Tibial artery (tissue), 4 donors: ENCODE measurements around the gene SIPA1.

ENCODE experiments used
- DNase-seq, 2 donors: peaks; one replicate each; pipeline ENCODE4 v3.0.0-alpha.2; 2019
- H3K27ac ChIP-seq, 2 donors: fragments of 200-600 bp; sonication (generic) in 1 of 2; 1 replicate in 1 of 2; 2 replicates in 1 of 2; pipeline ENCODE4 v1.5.1; 2018 to 2019; ENCODE audit warnings: mild to moderate bottlenecking in 1 of 2
- H3K27me3 ChIP-seq, 2 donors: fragments of 200-600 bp; sonication (generic) in 1 of 2; one replicate each; pipeline versions ENCODE4 v1.5.1 to v1.6.0; 2016 to 2019
- H3K36me3 ChIP-seq, 3 donors: fragments of 200-600 bp; sonication (generic) in 2 of 3; one replicate each; pipeline ENCODE4 v1.5.1; 2016 to 2019; ENCODE audit warnings: mild to moderate bottlenecking in 2 of 3
- H3K4me1 ChIP-seq, 4 donors: fragments of 200-600 bp; sonication (generic) in 2 of 4; 1 replicate in 3 of 4; 2 replicates in 1 of 4; pipeline ENCODE4 v1.5.1; 2016 to 2019
- H3K4me3 ChIP-seq, 2 donors: fragments of 200-600 bp; sonication (generic) in 1 of 2; 1 replicate in 1 of 2; 2 replicates in 1 of 2; pipeline ENCODE4 v1.5.1; 2018 to 2019; ENCODE audit warnings: mild to moderate bottlenecking in 2 of 2
- H3K9me3 ChIP-seq, 3 donors: fragments of 200-600 bp; sonication (generic) in 1 of 3; one replicate each; pipeline ENCODE4 v1.5.1; 2016 to 2019
- CTCF ChIP-seq, 2 experiments: fragments of 200-600 bp in 1 of 2; fragments of 450-650 bp in 1 of 2; IDR thresholded peaks; one replicate each; pipeline ENCODE4 v1.5.1; 2017 to 2019; ENCODE audit warnings: antibody characterized with exemption in 2 of 2, mild to moderate bottlenecking in 1 of 2, moderate library complexity in 1 of 2
- intact Hi-C: fragments of 100-400 bp; cut with DNase I; formaldehyde crosslinking; loops from one replicate; pipeline ENCODE4 v1.15.0; 2023; ENCODE audit warnings: low total_unique reads

Gene SIPA1

GRCh38 chr11:65613091-65613928, 24.6 kb upstream of the SIPA1 start:
- Histone ChIP-seq H3K36me3 (peaks cover 6 to 65% (median 15%) of the 10 kb centered on the region in 3 donors), H3K4me1 (peaks cover 0 to 67% (median 59%) of the 10 kb centered on the region in 4 donors), H3K27me3 (no peaks in the 10 kb centered on the region), H3K4me3 (peak overlapping the region; percentile 78 to 83), H3K27ac (peak overlapping the region; percentile 87 to 96), H3K9me3 (no peaks in the 10 kb centered on the region)
- no peak for TF ChIP-seq CTCF (IDR thresholded peaks at IDR 0.05)
- intact Hi-C loops: loop anchor here (5.0 kb wide), 1 partner anchor 86 kb away; the partner anchor contains the start of gene SCYL1
- peak in 1 of 2 donors; percentile 77 for DNase-seq

- H3K27ac ChIP-seq: peak within 1 kb of the TSS; percentile 88 to 96
- H3K4me3 ChIP-seq: peak within 1 kb of the TSS; percentile 98
- no peaks in the 10 kb centered on the region for H3K27me3 ChIP-seq
- no peak for TF ChIP-seq CTCF (IDR thresholded peaks at IDR 0.05)
- DNase-seq: peak; percentile 100
- H3K36me3 ChIP-seq: peaks cover 26 to 65% (median 33%) of the 10 kb centered on the region in 3 donors
- H3K9me3 ChIP-seq: no peaks in the 10 kb centered on the region
- intact Hi-C loops: loop anchor here (5.0 kb wide), 2 partner anchors 47 to 202 kb away; partner anchors contain the start of gene RELA
- peaks cover 0 to 59% (median 49%) of the 10 kb centered on the region in 4 donors for H3K4me1 ChIP-seq
Observed at GRCh38 chr11:65615229-65615949, 22.5 kb upstream of the SIPA1 start, which contains the start of gene PCNX3. PCNX3 (plus strand) TSS chr11:65615776; CDS start chr11:65616312, 536 bp downstream.

- Histone ChIP-seq H3K27ac (peak overlapping the region; percentile 88 to 91), H3K4me3 (peak overlapping the region; percentile 98), H3K9me3 (no peaks in the 10 kb centered on the region), H3K4me1 (peaks cover 0 to 52% (median 43%) of the 10 kb centered on the region in 4 donors), H3K27me3 (no peaks in the 10 kb centered on the region), H3K36me3 (peaks cover 33 to 66% (median 40%) of the 10 kb centered on the region in 3 donors)
- intact Hi-C loops: loop anchor here (5.0 kb wide), 2 partner anchors 46 to 201 kb away; partner anchors contain the start of gene RELA
- TF ChIP-seq CTCF (IDR thresholded peaks at IDR 0.05): no peak
- DNase-seq: peak in 1 of 2 donors; percentile 84
Observed at GRCh38 chr11:65615950-65616574, 21.8 kb upstream of the SIPA1 start.

- intact Hi-C loops: loop anchor here (5.0 kb wide), 2 partner anchors 46 to 201 kb away; partner anchors contain the start of gene RELA
- TF ChIP-seq CTCF (IDR thresholded peaks at IDR 0.05): no peak
- Histone ChIP-seq H3K27ac (peak overlapping the region; percentile 88 to 91), H3K9me3 (no peaks in the 10 kb centered on the region), H3K27me3 (no peaks in the 10 kb centered on the region), H3K4me3 (peak overlapping the region; percentile 98), H3K4me1 (peaks cover 0 to 47% (median 37%) of the 10 kb centered on the region in 4 donors), H3K36me3 (peaks cover 34 to 66% (median 42%) of the 10 kb centered on the region in 3 donors)
- DNase-seq: peak in 1 of 2 donors; percentile 66
Observed at GRCh38 chr11:65616575-65617001, 21.3 kb upstream of the SIPA1 start.
